GM20000 (cell line): ENCODE results near the gene WDFY3.

ENCODE experiments used
- DNase-seq: peaks from one replicate; pipeline ENCODE4 v3.0.0; 2012; ENCODE audit warnings: low spot score
- TF ChIP-seq, protein P1 (sequence below): IDR thresholded peaks from 2 replicates; pipeline ENCODE4 v1.5.1; 2012; ENCODE audit warnings: mild to moderate bottlenecking, control low read depth; ENCODE audit errors: extremely low read depth, missing control alignments

WDFY3 gene

DNA sequence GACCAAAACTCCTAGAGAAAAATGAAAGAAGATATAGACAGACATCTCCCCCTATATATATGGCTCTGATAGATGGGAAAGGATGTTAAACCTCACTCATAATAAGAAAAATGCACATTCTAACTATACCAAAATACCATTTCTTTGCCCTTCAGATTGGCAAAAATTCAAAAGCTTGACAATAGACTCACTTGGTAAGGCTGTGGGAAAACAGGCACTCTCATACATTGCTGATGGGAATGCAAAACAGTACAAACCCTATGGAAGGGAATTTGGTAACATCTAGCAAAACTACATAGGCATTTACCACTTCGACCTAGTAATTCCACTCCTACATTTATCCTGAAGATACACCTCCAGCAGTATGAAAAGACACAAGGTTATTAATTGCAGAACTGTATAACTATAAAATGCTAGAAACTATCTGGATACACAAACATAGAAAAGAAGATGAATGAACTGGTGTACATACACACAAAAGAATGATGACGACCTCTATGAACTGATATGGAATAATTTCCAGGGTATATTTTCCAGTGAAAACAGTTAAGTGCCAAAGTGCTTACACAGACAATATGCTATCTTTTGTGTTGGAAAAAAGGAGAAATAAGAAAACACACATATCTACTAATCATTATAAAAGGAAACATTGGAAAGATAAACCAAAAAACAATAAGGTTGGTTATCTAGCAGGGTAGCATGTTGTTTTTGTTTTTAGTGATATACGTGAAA, 48.5 kb downstream of the WDFY3 start:
- TF ChIP-seq, protein P1, sequence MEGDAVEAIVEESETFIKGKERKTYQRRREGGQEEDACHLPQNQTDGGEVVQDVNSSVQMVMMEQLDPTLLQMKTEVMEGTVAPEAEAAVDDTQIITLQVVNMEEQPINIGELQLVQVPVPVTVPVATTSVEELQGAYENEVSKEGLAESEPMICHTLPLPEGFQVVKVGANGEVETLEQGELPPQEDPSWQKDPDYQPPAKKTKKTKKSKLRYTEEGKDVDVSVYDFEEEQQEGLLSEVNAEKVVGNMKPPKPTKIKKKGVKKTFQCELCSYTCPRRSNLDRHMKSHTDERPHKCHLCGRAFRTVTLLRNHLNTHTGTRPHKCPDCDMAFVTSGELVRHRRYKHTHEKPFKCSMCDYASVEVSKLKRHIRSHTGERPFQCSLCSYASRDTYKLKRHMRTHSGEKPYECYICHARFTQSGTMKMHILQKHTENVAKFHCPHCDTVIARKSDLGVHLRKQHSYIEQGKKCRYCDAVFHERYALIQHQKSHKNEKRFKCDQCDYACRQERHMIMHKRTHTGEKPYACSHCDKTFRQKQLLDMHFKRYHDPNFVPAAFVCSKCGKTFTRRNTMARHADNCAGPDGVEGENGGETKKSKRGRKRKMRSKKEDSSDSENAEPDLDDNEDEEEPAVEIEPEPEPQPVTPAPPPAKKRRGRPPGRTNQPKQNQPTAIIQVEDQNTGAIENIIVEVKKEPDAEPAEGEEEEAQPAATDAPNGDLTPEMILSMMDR = no peak
- DNase-seq = no peak

DNA sequence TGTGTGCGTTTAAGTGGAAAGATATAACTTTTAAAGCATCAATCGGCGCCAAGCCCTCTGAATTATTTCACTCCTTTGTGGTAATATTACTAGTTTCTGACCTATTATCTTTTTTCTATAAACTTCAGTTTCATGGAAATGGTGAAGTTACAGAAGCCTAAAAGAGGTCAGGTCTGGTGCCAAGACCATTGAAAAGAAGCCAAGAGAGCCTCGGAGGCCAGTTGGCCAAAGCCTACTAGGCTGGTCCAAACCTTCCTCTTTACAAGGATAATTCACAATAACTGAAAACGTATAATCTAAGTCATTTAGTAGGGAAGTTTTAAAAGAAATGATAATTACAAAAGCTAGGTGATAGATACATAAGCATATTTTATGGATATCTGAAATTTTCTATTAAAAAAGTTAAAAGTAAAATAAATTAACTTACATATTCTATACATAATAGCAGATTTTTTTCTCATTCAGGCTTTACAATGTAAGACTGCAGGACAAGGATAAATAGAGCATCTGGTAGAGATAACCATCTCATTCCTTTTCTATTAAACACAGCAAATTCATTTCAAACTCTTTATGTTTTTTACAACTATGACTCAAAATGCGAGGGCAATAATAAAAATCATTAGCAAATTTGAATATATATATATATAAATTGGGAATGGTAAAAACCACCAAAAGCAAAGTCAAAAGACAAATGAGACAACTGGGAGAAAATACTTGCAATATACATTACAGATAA, 49.2 kb downstream of the WDFY3 start:
- TF ChIP-seq, protein P1 = no peak
- DNase-seq = no peak

DNA sequence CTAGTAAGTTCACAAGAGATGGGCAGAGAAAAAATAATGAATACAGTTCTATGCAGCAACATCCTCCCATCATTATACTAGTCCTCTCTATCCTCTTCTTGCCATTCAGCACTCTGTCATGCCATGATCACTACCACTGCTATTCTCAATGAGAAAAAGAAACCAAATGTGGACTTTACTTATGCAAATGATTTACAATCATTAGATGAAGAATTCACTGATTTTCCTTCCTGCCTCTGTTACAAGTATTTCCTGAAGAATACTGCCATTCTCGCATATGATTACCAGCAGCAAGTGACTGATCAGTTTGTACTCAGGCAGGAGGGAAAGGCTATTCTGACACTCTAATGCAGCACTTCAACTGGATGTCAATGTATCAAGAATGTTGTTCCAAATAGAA, 50.3 kb downstream of the WDFY3 start:
- DNase-seq = no peak
- TF ChIP-seq, protein P1 = no peak

DNA sequence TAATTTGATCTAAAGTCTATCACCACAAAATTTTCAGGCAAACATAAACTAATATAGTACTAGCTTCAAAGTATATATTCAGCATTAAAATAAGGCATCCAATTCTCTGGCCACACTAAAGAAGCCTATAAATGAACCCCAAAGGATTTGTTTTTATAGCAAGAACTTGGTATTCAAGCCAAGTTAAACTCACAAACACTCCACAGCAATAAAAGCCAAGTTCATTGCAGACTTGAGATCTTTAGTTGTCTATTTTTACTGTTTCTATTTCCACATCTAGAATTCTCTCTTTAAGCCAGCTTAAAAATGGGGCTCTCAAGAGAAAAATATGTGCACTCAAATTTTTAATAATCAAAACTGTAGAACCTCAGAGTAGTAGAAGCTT, 51.1 kb downstream of the WDFY3 start:
- no peak for DNase-seq
- TF ChIP-seq, protein P1 = no peak

DNA sequence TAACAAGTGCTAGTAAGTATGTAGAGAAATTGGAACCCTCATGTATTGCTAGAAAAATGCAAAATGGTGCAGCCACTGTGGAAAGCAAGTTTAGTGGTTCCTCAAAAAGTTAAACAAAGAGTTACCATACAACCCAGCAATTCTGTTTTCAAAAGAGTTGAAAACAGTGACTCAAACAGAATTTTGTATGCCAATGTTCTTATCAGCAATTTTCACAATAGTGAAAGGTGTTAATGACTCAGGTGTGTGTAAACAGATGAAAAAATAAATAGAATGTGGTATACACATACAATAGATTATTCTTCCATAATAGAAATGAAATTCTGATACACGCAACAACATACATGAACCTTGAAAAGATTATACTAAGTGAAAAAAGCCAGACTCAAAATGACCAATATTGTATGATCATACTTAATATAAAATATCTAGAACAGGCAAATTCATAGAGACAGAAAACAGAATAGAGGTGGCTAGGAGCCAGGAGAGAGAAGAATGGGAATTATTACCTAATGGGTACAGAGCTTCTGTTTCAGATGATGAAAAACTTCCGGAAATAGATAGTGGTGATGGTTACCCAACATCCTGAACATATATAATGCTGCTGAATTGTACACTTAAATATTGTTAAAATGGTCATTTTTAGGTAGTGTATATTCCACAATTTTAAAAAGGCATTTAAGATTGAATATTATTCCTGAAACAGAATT, 51.6 kb downstream of the WDFY3 start:
- no peak for DNase-seq
- TF ChIP-seq, protein P1 = no peak

DNA sequence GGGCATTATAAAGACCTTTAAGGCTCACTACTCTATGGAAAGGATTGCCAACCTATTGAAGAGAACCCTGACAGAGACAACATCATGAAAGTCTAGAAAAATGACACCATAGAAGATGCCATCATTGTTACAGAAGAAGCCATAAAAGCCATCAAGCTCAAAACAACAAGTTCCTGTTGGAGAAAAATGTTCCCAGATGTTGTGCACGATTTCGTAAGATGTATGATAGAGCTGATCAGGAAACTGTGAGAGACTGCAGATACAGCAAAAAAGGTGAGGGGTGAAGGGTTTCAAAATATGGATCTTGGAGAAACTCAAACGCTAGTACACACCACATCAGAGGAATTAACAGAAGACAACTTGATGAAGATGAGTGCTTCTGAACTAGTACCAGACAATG, 53.3 kb downstream of the WDFY3 start:
- no peak for DNase-seq
- TF ChIP-seq, protein P1 = no peak

DNA sequence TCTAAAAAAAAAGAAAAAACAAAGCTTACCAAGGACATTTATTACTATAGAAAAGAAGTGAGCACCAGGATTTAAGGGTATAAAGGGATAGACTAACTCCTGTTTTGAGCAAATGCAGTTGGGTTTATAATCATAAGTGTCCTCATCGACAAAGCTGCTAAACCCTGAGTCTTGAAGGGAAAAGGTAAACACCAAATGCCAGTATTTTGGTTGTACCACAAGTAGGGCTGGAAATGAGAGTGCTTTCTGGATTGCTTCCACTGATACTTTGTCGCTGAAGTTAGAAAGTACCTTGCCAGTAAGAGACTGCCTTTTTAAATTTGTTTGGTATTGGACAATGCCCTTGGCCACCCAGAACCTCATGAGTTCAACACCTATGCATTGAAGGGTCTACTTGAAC, 53.7 kb downstream of the WDFY3 start:
- TF ChIP-seq, protein P1 = no peak
- DNase-seq = no peak
